Natural killer cell (primary cell): ENCODE data around the gene LTA. TPM values are rescaled to one million over a fixed set of nuclear protein-coding genes. Genes with fewer than 3 reads are reported as not detected.
A peak's percentile ranks its signal among the peaks of the same experiment; 100 is the strongest.

Experiments
- ATAC-seq, 3 donors: fragments of 150-1000 bp in 2 of 3; fragments of 200-7000 bp in 1 of 3; cut with Tn5 transposase; 1 replicate in 1 of 3; 2 replicates in 2 of 3; pipeline ENCODE4 v1.10.0; 2021; ENCODE audit warnings: mild to moderate bottlenecking in 2 of 3, moderate library complexity in 2 of 3
- DNase-seq, 2 donors: peaks; one replicate each; pipeline versions ENCODE4 v3.0.0 to v3.0.0-alpha.2; 2013 to 2021; ENCODE audit warnings: mixed read lengths in 1 of 2
- H3K27ac ChIP-seq: one replicate; pipeline ENCODE4 v1.5.1; 2013; ENCODE audit warnings: mild to moderate bottlenecking, low read length
- H3K27me3 ChIP-seq: one replicate; pipeline ENCODE4 v1.6.1; 2013; ENCODE audit warnings: low read length; ENCODE audit not compliant: control insufficient read depth, insufficient read depth
- H3K36me3 ChIP-seq: one replicate; pipeline ENCODE4 v1.6.1; 2013; ENCODE audit warnings: low read length; ENCODE audit not compliant: control insufficient read depth, insufficient read depth
- H3K4me1 ChIP-seq: one replicate; pipeline ENCODE4 v1.6.1; 2013; ENCODE audit warnings: low read length; ENCODE audit not compliant: control insufficient read depth, insufficient read depth
- H3K4me3 ChIP-seq: one replicate; pipeline ENCODE4 v1.5.1; 2013; ENCODE audit warnings: low read length
- H3K9me3 ChIP-seq: one replicate; pipeline ENCODE4 v1.6.1; 2013; ENCODE audit warnings: low read length; ENCODE audit not compliant: control insufficient read depth, insufficient read depth
- H3K27ac Mint-ChIP-seq, 2 donors: one replicate each; pipeline ENCODE4 v1.8.0; 2022; ENCODE audit warnings: mild to moderate bottlenecking in 2 of 2, mixed read lengths in 2 of 2, moderate library complexity in 1 of 2
- H3K27me3 Mint-ChIP-seq, 2 donors: one replicate each; pipeline ENCODE4 v1.8.0; 2022; ENCODE audit warnings: low read depth in 2 of 2, mixed read lengths in 2 of 2
- H3K36me3 Mint-ChIP-seq: one replicate; pipeline ENCODE4 v1.8.0; 2022; ENCODE audit warnings: mixed read lengths
- H3K4me1 Mint-ChIP-seq, 2 donors: one replicate each; pipeline ENCODE4 v1.8.0; 2022; ENCODE audit warnings: mixed read lengths in 2 of 2
- H3K4me3 Mint-ChIP-seq: one replicate; pipeline ENCODE4 v1.8.0; 2022; ENCODE audit warnings: mild to moderate bottlenecking, moderate library complexity, mixed read lengths
- H3K9me3 Mint-ChIP-seq, 2 donors: one replicate each; pipeline ENCODE4 v1.8.0; 2022; ENCODE audit warnings: mixed read lengths in 2 of 2
- WGBS: methylation state at CpG from one replicate; pipeline ENCODE4 v1.1.7; 2013; ENCODE audit warnings: missing lambda C conversion rate; ENCODE audit not compliant: insufficient coverage; 5-methylcytosine and 5-hydroxymethylcytosine counted together
- intact Hi-C: fragments of 100-400 bp; cut with micrococcal nuclease; formaldehyde crosslinking; loops from one replicate; pipeline ENCODE4 v1.14.2; 2022
- total RNA-seq, 4 donors: library from RNA; stranded (reverse); fragments of 120-200 nt in 1 of 4; gene quantifications; one replicate each; pipeline versions ENCODE4 v1.2.3 to v1.2.4, GENCODE V29; 2013 to 2022
- TF ChIP-seq, protein P1 (sequence below): fragments of 200-600 bp; IDR thresholded peaks from one replicate; pipeline ENCODE4 v1.8.0; 2022; ENCODE audit warnings: antibody characterized with exemption

LTA gene
- total RNA-seq, 3 donors from 2014 or later (not counting 1 experiment from before 2014, with no cell fraction given): 7.6 to 13.1 (median 8.7) TPM

DNA sequence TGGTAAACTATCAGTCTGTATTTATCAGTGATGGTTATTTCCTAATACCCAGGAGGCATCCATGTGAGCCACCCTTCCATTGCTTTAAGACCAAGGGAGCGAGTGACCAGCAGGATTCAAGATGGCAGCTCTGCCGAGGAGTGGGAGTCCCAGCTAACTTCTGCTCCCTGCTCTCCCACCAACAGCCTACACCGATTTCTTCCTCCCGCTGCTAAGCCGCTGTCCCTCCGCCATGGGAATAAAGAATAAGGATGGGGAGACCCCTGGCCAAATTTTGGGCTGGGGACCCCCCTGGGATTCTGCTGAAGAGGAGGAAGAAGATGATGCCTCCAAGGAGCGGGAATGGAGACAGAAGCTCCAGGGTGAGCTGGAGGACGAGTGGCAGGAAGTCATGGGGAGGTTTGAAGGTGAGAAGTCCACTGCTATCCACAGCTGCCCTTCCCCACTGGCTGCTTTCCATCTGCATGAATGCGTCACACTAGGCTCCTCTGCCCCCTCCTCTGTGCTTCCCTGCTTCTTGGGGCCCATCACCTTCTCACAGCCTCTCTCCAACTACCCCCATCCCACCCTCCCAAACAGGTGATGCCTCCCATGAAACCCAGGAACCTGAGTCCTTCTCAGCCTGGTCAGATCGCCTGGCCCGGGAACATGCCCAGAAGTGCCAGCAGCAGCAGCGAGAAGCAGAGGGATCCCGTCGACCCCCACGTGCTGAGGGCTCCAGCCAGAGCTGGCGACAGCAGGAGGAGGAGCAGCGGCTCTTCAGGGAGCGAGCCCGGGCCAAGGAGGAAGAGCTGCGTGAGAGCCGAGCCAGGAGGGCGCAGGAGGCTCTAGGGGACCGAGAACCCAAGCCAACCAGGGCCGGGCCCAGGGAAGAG, 14.4 kb upstream of the LTA start:
- H3K36me3 ChIP-seq: no peaks in the 10 kb centered on the region
- H3K4me1 Mint-ChIP-seq: peaks cover 47 to 55% of the 10 kb centered on the region in 2 donors
- no peaks in the 10 kb centered on the region for H3K27me3 ChIP-seq
- H3K27ac ChIP-seq: peak overlapping the region; percentile 90
- H3K4me3 ChIP-seq: no peak overlapping the region
- TF ChIP-seq, protein P1, sequence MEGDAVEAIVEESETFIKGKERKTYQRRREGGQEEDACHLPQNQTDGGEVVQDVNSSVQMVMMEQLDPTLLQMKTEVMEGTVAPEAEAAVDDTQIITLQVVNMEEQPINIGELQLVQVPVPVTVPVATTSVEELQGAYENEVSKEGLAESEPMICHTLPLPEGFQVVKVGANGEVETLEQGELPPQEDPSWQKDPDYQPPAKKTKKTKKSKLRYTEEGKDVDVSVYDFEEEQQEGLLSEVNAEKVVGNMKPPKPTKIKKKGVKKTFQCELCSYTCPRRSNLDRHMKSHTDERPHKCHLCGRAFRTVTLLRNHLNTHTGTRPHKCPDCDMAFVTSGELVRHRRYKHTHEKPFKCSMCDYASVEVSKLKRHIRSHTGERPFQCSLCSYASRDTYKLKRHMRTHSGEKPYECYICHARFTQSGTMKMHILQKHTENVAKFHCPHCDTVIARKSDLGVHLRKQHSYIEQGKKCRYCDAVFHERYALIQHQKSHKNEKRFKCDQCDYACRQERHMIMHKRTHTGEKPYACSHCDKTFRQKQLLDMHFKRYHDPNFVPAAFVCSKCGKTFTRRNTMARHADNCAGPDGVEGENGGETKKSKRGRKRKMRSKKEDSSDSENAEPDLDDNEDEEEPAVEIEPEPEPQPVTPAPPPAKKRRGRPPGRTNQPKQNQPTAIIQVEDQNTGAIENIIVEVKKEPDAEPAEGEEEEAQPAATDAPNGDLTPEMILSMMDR: no peak
- 65% methylated on average over 22 of the region's 24 CpGs for WGBS
- H3K4me1 ChIP-seq: peaks cover 66% of the 10 kb centered on the region
- no peaks in the 10 kb centered on the region for H3K36me3 Mint-ChIP-seq
- H3K9me3 Mint-ChIP-seq: no peaks in the 10 kb centered on the region
- no peaks in the 10 kb centered on the region for H3K9me3 ChIP-seq
- peak overlapping the region; percentile 98 for H3K27ac Mint-ChIP-seq
- ATAC-seq (no peak), DNase-seq (no peak)
- H3K27me3 Mint-ChIP-seq: no peaks in the 10 kb centered on the region
- H3K4me3 Mint-ChIP-seq: peak overlapping the region; percentile 82
- intact Hi-C loops: loop anchor here (2.0 to 5.0 kb wide), 2 partner anchors 15 to 105 kb away; partner anchors contain the start of genes C6orf47, GPANK1 and LTA

DNA sequence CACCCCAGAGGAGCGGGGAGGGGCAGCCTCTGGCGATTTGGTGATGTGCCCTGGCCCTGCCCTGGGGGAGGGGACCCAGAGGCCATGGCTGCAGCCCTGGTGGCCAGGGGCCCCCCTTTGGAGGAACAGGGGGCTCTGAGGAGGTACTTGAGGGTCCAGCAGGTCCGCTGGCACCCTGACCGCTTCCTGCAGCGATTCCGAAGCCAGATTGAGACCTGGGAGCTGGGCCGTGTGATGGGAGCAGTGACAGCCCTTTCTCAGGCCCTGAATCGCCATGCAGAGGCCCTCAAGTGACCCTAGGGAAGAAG, 13.8 kb upstream of the LTA start:
- WGBS: 60% methylated on average over 8 of the region's 8 CpGs
- Mint-ChIP-seq H3K27ac (peak overlapping the region; percentile 98), H3K4me3 (peak overlapping the region; percentile 82), H3K27me3 (no peaks in the 10 kb centered on the region), H3K36me3 (no peaks in the 10 kb centered on the region), H3K4me1 (peaks cover 47 to 61% of the 10 kb centered on the region in 2 donors), H3K9me3 (no peaks in the 10 kb centered on the region)
- Histone ChIP-seq H3K27me3 (no peaks in the 10 kb centered on the region), H3K36me3 (no peaks in the 10 kb centered on the region), H3K4me3 (peak overlapping the region; percentile 4), H3K27ac (peak overlapping the region; percentile 90), H3K9me3 (no peaks in the 10 kb centered on the region), H3K4me1 (peaks cover 69% of the 10 kb centered on the region)
- DNase-seq (no peak), ATAC-seq (no peak)
- TF ChIP-seq, protein P1: no peak
- intact Hi-C loops: loop anchor here (2.0 to 5.0 kb wide), 2 partner anchors 15 to 104 kb away; partner anchors contain the start of genes C6orf47, GPANK1 and LTA

DNA sequence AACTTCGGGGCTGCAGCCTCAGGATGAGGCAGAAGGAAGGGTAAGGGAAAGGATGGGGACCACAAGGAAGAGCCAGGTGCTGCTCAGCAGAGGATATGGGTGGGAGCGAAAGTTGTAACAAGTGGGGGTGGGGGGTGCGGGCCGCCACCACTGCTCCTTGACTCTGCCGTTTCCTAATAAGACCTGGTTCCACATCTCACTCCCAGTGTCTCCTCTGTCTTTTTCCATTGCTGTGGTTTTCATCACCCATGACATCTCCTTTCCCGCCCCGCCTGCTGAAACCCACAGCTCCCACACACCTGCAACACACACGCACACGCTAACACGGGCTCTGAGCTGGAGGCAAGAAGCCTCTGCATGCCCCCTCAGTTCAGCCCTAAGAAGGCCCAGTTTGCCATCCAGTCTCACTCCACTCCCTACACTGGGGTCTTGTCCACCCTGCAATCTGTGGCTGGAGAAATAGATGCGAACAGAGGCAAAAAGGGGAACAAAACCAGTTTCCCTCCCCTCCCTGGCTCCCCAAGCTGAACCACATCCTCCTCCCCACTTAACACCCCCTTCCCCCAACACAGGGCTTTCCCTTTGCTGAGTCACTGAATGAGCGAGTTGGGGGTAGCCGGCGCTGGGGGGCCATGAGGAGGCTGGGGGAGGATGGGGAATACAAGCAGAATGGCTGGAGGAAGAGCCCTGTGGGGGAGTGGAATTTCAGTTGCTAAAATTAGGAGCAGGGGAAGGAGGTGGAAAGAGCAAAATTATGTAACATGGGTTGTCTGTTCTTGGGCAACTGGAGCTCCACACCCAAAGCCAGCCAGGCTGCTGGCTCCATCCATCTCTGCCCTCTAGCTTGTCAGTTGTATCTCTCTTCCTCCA, 13.2 kb upstream of the LTA start:
- H3K27me3 Mint-ChIP-seq: no peaks in the 10 kb centered on the region
- peak overlapping the region; percentile 98 for H3K27ac Mint-ChIP-seq
- no peaks in the 10 kb centered on the region for H3K27me3 ChIP-seq
- peak overlapping the region; percentile 4 for H3K4me3 ChIP-seq
- H3K36me3 ChIP-seq: no peaks in the 10 kb centered on the region
- H3K9me3 Mint-ChIP-seq: no peaks in the 10 kb centered on the region
- intact Hi-C loops: loop anchor here (2.0 to 5.0 kb wide), 2 partner anchors 14 to 103 kb away; partner anchors contain the start of genes C6orf47, GPANK1 and LTA
- H3K36me3 Mint-ChIP-seq: no peaks in the 10 kb centered on the region
- peak; percentile 68 to 80 (median 70) for ATAC-seq
- TF ChIP-seq, protein P1: no peak
- H3K27ac ChIP-seq: peak overlapping the region; percentile 90
- H3K4me1 Mint-ChIP-seq: peaks cover 47 to 61% of the 10 kb centered on the region in 2 donors
- H3K9me3 ChIP-seq: no peaks in the 10 kb centered on the region
- H3K4me1 ChIP-seq: peaks cover 69% of the 10 kb centered on the region
- DNase-seq: peak; percentile 71 to 86
- peak overlapping the region; percentile 82 for H3K4me3 Mint-ChIP-seq
- WGBS: 3% methylated on average over 14 of the region's 14 CpGs
